SK-N-SH treated with all-trans-retinoic acid at 6 μM for 48 hours (cell line): ENCODE measurements around the gene ARHGDIA.

Experiments used
- ARNTL ChIP-seq: fragments of 450-650 bp; formaldehyde crosslinking; IDR thresholded peaks from 2 replicates; pipeline ENCODE4 v1.5.0; 2020; ENCODE audit warnings: low read depth, mild to moderate bottlenecking, moderate library complexity, borderline replicate concordance
- CREB5 ChIP-seq: fragments of 250-450 bp; sonication (Bioruptor Pico); IDR thresholded peaks from 2 replicates; pipeline ENCODE4 v1.5.1; 2020; ENCODE audit warnings: low read depth, mild to moderate bottlenecking, moderate library complexity
- GLIS3 ChIP-seq: fragments of 250-450 bp; sonication (Bioruptor Pico); IDR thresholded peaks from 2 replicates; pipeline ENCODE4 v1.5.0; 2020; ENCODE audit warnings: mild to moderate bottlenecking, moderate library complexity
- POU6F1 ChIP-seq: fragments of 250-450 bp; sonication (Bioruptor Pico); IDR thresholded peaks from 2 replicates; pipeline ENCODE4 v1.8.0; 2021; ENCODE audit warnings: low read depth, mild to moderate bottlenecking, moderate library complexity, borderline replicate concordance
- PPARA ChIP-seq: fragments of 250-450 bp; sonication (Bioruptor Pico); IDR thresholded peaks from 2 replicates; pipeline ENCODE4 v1.5.0; 2020; ENCODE audit warnings: mild to moderate bottlenecking, borderline replicate concordance
- RARB ChIP-seq: fragments of 250-450 bp; sonication (Bioruptor Pico); IDR thresholded peaks from 2 replicates; pipeline ENCODE4 v1.8.0; 2021; ENCODE audit warnings: mild to moderate bottlenecking, moderate library complexity
- TCF4 ChIP-seq: fragments of 250-450 bp; sonication (Bioruptor Pico); IDR thresholded peaks from 2 replicates; pipeline ENCODE4 v1.8.0; 2021; ENCODE audit warnings: mild to moderate bottlenecking, moderate library complexity, borderline replicate concordance
- ZFP30 ChIP-seq: fragments of 450-650 bp; formaldehyde crosslinking; IDR thresholded peaks from 2 replicates; pipeline ENCODE4 v1.5.0; 2022; ENCODE audit warnings: mild to moderate bottlenecking, moderate library complexity
- ZNF70 ChIP-seq: fragments of 450-650 bp; formaldehyde crosslinking; IDR thresholded peaks from 2 replicates; pipeline ENCODE4 v1.5.0; 2020; ENCODE audit warnings: mild to moderate bottlenecking, moderate library complexity
- ZNF8 ChIP-seq: fragments of 450-650 bp; formaldehyde crosslinking; IDR thresholded peaks from 2 replicates; pipeline ENCODE4 v1.5.0; 2020; ENCODE audit warnings: mild to moderate bottlenecking, moderate library complexity
- TF ChIP-seq, protein P1 (sequence below): fragments of 250-450 bp; sonication (Bioruptor Pico); IDR thresholded peaks from 2 replicates; pipeline ENCODE4 v1.5.1; 2021; ENCODE audit warnings: mild to moderate bottlenecking, moderate library complexity
- TF ChIP-seq, protein P2 (sequence below): fragments of 250-450 bp; sonication (Bioruptor Pico); IDR thresholded peaks from 2 replicates; pipeline ENCODE4 v1.8.0; 2020; ENCODE audit warnings: mild to moderate bottlenecking, moderate library complexity, borderline replicate concordance

GRCh38 chr17:81899514-81900166 lies 28.5 kb upstream of the ARHGDIA start:
- TF ChIP-seq RARB (CRISPR knock-in tag), result no peak
- TF ChIP-seq, protein P1, sequence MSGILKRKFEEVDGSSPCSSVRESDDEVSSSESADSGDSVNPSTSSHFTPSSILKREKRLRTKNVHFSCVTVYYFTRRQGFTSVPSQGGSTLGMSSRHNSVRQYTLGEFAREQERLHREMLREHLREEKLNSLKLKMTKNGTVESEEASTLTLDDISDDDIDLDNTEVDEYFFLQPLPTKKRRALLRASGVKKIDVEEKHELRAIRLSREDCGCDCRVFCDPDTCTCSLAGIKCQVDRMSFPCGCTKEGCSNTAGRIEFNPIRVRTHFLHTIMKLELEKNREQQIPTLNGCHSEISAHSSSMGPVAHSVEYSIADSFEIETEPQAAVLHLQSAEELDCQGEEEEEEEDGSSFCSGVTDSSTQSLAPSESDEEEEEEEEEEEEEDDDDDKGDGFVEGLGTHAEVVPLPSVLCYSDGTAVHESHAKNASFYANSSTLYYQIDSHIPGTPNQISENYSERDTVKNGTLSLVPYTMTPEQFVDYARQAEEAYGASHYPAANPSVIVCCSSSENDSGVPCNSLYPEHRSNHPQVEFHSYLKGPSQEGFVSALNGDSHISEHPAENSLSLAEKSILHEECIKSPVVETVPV, result no peak
- TF ChIP-seq CREB5, result no peak
- TF ChIP-seq, protein P2, sequence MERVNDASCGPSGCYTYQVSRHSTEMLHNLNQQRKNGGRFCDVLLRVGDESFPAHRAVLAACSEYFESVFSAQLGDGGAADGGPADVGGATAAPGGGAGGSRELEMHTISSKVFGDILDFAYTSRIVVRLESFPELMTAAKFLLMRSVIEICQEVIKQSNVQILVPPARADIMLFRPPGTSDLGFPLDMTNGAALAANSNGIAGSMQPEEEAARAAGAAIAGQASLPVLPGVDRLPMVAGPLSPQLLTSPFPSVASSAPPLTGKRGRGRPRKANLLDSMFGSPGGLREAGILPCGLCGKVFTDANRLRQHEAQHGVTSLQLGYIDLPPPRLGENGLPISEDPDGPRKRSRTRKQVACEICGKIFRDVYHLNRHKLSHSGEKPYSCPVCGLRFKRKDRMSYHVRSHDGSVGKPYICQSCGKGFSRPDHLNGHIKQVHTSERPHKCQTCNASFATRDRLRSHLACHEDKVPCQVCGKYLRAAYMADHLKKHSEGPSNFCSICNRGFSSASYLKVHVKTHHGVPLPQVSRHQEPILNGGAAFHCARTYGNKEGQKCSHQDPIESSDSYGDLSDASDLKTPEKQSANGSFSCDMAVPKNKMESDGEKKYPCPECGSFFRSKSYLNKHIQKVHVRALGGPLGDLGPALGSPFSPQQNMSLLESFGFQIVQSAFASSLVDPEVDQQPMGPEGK (CRISPR knock-in tag), result no peak
- TF ChIP-seq ZFP30, result no peak
- no peak for TF ChIP-seq TCF4
- TF ChIP-seq GLIS3, result no peak
- TF ChIP-seq POU6F1 (CRISPR knock-in tag), result no peak
- no peak for TF ChIP-seq ZNF8
- TF ChIP-seq ZNF70, result no peak
- no peak for TF ChIP-seq ARNTL (CRISPR knock-in tag)
- no peak for TF ChIP-seq PPARA
